Measurements from ENCODE around the gene USP13.
A peak's percentile ranks its signal among the peaks of the same experiment; 100 is the strongest.

The USP13 gene

DNA sequence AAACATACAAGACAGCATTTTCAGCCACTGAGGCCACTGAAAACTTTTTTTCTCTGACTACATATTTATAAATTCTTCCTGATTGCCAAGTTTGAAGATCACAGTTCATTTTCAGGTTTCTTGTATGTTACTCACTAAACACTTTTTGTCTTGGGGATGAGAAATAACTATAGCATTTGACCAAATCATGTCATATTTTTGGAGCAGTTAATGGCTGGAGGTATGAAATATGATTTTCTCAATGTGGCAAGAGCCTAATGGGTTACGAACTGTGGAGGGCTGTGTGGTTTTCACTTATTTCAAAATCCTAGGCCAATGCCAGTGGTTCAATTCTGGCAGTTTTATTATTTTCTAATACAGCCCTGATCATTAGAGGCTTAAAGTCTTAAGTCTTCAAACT, 64.4 kb downstream of the USP13 start:
- H3K23ac ChIP-seq (ENCODE audit: low read length in 2 of 2): no peak overlapping the region
- no peak overlapping the region for H3K18ac ChIP-seq (ENCODE audit: low read depth in 1 of 2, low read length in 2 of 2)
- H2AFZ ChIP-seq (ENCODE audit: low read depth, low read length): no peak overlapping the region
- peaks cover 27% of the 10 kb centered on the region for H3K4me1 ChIP-seq (ENCODE audit: control insufficient read depth, insufficient read depth, low read depth, low read length)
- no peak overlapping the region for H3K4ac ChIP-seq (ENCODE audit: low read depth in 1 of 2, low read length in 2 of 2)
- H2BK120ac ChIP-seq (ENCODE audit: low read depth, low read length): no peak overlapping the region
- H3K9me3 ChIP-seq (ENCODE audit: control insufficient read depth, low read length): no peaks in the 10 kb centered on the region
- WGBS: 100% methylated on average over 1 of the region's 1 CpG
- H2BK15ac ChIP-seq (ENCODE audit: low read depth, poor library complexity, severe bottlenecking): no peak overlapping the region
- H3K4me3 ChIP-seq (ENCODE audit: insufficient read depth in 1 of 2, low read depth in 1 of 2, low read length in 2 of 2): no peak overlapping the region
- H3K4me2 ChIP-seq (ENCODE audit: low read length, poor library complexity, severe bottlenecking): no peak overlapping the region
- H3K79me1 ChIP-seq (replicated peaks; ENCODE audit: low read length, poor library complexity, severe bottlenecking): no peaks in the 10 kb centered on the region
- peak overlapping the region; percentile 10 for H2BK5ac ChIP-seq (ENCODE audit: low read depth, low read length, poor library complexity, severe bottlenecking)
- peaks cover 5 to 8% of the 10 kb centered on the region in 2 experiments for H3K36me3 ChIP-seq (ENCODE audit: control insufficient read depth in 1 of 2, insufficient read depth in 2 of 2, low read depth in 1 of 2, low read length in 2 of 2)
- H4K8ac ChIP-seq (ENCODE audit: low read length): no peak overlapping the region
- H2BK12ac ChIP-seq (ENCODE audit: low read length in 2 of 2): no peak overlapping the region
- H2AK5ac ChIP-seq (ENCODE audit: low read length, severe bottlenecking): peak overlapping the region; percentile 39
- no peak for DNase-seq
- peak overlapping the region; percentile 70 for H3K9ac ChIP-seq (ENCODE audit: low read length)
- no peak overlapping the region for H4K91ac ChIP-seq (ENCODE audit: low read length)
- peak overlapping the region; percentile 90 for H3K27ac ChIP-seq (ENCODE audit: low read length, poor library complexity, severe bottlenecking)
- H3K27me3 ChIP-seq (ENCODE audit: control insufficient read depth in 1 of 2, insufficient read depth in 1 of 2, low read length in 2 of 2): no peaks in the 10 kb centered on the region
- H3K14ac ChIP-seq (ENCODE audit: low read length in 2 of 2): no peak overlapping the region

DNA sequence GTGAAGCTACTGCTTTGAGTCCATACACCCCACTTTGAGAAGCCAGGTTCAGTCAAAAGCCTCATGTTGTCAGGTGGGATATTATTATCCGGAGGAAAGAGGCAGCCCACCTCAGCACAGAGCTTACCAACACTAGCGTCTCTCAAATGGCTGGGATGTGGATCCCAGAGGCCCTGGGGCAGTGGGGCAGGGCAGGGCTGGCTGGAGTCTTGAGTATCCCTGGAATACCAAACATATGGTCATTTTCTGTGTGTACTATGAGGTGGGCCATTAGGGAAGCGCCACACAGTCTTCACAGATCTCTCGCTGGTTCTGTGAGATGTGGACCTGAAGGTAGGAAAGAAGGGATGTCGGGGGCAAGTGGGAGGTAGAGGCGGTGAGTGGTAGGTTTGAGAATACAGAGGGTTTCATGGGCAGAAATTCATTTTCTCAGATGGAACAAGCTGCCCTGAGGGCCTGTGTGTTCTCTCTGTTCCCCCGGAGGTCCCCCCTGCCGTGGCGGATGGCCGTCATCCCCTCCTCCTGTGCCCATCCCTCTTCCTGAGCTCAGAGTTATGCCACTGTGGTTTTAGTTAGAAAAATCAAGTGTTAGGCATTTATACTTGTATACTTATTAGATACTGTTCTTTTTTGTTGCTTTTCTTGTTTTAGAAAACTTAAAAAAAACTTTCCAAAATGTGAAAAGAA, 66.4 kb downstream of the USP13 start:
- Histone ChIP-seq H3K79me1 (replicated peaks; ENCODE audit: low read length, poor library complexity, severe bottlenecking) (peaks cover 6% of the 10 kb centered on the region), H3K36me3 (ENCODE audit: control insufficient read depth in 1 of 2, insufficient read depth in 2 of 2, low read depth in 1 of 2, low read length in 2 of 2) (peaks cover 5 to 16% of the 10 kb centered on the region in 2 experiments), H3K4me1 (ENCODE audit: control insufficient read depth, insufficient read depth, low read depth, low read length) (peaks cover 23% of the 10 kb centered on the region), H2BK5ac (ENCODE audit: low read depth, low read length, poor library complexity, severe bottlenecking) (peak overlapping the region; percentile 78), H3K14ac (ENCODE audit: low read length in 2 of 2) (no peak overlapping the region), H3K23ac (ENCODE audit: low read length in 2 of 2) (no peak overlapping the region), H3K27ac (ENCODE audit: low read length, poor library complexity, severe bottlenecking) (peak overlapping the region; percentile 80), H3K4me3 (ENCODE audit: insufficient read depth in 1 of 2, low read depth in 1 of 2, low read length in 2 of 2) (no peak overlapping the region), H3K9me3 (ENCODE audit: control insufficient read depth, low read length) (no peaks in the 10 kb centered on the region), H2BK120ac (ENCODE audit: low read depth, low read length) (no peak overlapping the region), H2AK5ac (ENCODE audit: low read length, severe bottlenecking) (peak overlapping the region; percentile 87), H2BK12ac (ENCODE audit: low read length in 2 of 2) (no peak overlapping the region), H3K4ac (ENCODE audit: low read depth in 1 of 2, low read length in 2 of 2) (no peak overlapping the region), H3K4me2 (ENCODE audit: low read length, poor library complexity, severe bottlenecking) (no peak overlapping the region), H2BK15ac (ENCODE audit: low read depth, poor library complexity, severe bottlenecking) (no peak overlapping the region), H4K8ac (ENCODE audit: low read length) (no peak overlapping the region), H2AFZ (ENCODE audit: low read depth, low read length) (no peak overlapping the region), H3K9ac (ENCODE audit: low read length) (no peak overlapping the region), H3K27me3 (ENCODE audit: control insufficient read depth in 1 of 2, insufficient read depth in 1 of 2, low read length in 2 of 2) (no peaks in the 10 kb centered on the region), H4K91ac (ENCODE audit: low read length) (no peak overlapping the region), H3K18ac (ENCODE audit: low read depth in 1 of 2, low read length in 2 of 2) (no peak overlapping the region)
- 96% methylated on average over 6 of the region's 10 CpGs for WGBS
- no peak for DNase-seq

DNA sequence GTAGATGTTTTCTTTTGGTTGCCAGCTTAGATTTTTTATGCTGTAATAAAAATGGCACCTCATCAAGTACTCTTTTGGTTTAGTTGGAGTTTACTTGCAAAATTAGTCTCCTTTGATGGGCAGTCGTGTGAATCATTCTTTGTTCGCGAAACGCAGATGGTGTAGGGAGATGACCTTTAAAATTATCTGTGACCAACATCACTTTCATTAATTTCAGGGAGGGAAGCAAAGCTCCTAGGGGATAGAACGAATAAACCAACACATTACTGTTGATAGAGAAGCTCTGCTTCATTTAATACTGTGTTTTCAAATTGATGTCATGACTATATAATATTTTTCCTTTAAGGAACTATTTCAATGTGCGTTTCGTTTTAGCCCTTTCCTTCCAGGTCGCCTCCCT, 67.4 kb downstream of the USP13 start:
- WGBS: 85% methylated on average over 4 of the region's 8 CpGs

DNA sequence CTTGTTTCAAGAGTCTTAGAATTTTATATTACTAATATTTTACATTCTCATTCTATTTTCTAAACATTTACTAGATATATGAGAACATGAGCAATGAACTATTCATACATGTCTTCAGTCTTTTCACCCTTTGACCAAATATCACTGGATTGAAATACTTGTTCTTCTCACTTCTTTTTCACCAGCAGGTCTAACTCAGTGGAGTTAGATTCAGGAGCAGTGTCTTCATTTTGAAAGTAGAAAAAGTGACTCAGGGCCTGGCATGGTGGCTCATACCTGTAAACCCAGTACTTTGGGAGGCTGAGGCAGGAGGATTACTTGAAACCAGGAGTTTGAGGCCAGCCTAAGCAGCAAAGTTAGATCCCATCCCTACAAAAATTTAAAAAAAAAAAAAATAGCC, 70.8 kb downstream of the USP13 start:
- Histone ChIP-seq H3K4me3 (ENCODE audit: insufficient read depth in 1 of 2, low read depth in 1 of 2, low read length in 2 of 2) (no peak overlapping the region), H2AFZ (ENCODE audit: low read depth, low read length) (no peak overlapping the region), H3K23ac (ENCODE audit: low read length in 2 of 2) (no peak overlapping the region), H3K27me3 (ENCODE audit: control insufficient read depth in 1 of 2, insufficient read depth in 1 of 2, low read length in 2 of 2) (no peaks in the 10 kb centered on the region), H4K91ac (ENCODE audit: low read length) (no peak overlapping the region), H3K36me3 (ENCODE audit: control insufficient read depth in 1 of 2, insufficient read depth in 2 of 2, low read depth in 1 of 2, low read length in 2 of 2) (peaks cover 9 to 16% of the 10 kb centered on the region in 2 experiments), H4K8ac (ENCODE audit: low read length) (no peak overlapping the region), H3K18ac (ENCODE audit: low read depth in 1 of 2, low read length in 2 of 2) (no peak overlapping the region), H2AK5ac (ENCODE audit: low read length, severe bottlenecking) (no peak overlapping the region), H2BK12ac (ENCODE audit: low read length in 2 of 2) (no peak overlapping the region), H3K4me2 (ENCODE audit: low read length, poor library complexity, severe bottlenecking) (no peak overlapping the region), H3K14ac (ENCODE audit: low read length in 2 of 2) (no peak overlapping the region), H3K79me1 (replicated peaks; ENCODE audit: low read length, poor library complexity, severe bottlenecking) (peaks cover 17% of the 10 kb centered on the region), H3K9ac (ENCODE audit: low read length) (no peak overlapping the region), H3K27ac (ENCODE audit: low read length, poor library complexity, severe bottlenecking) (no peak overlapping the region), H3K9me3 (ENCODE audit: control insufficient read depth, low read length) (no peaks in the 10 kb centered on the region), H2BK5ac (ENCODE audit: low read depth, low read length, poor library complexity, severe bottlenecking) (no peak overlapping the region), H3K4ac (ENCODE audit: low read depth in 1 of 2, low read length in 2 of 2) (no peak overlapping the region), H2BK15ac (ENCODE audit: low read depth, poor library complexity, severe bottlenecking) (no peak overlapping the region), H2BK120ac (ENCODE audit: low read depth, low read length) (no peak overlapping the region), H3K4me1 (ENCODE audit: control insufficient read depth, insufficient read depth, low read depth, low read length) (peaks cover 14% of the 10 kb centered on the region)
- DNase-seq: no peak

More for the DNA sequence above, 67.4 kb downstream of the USP13 start:
- Histone ChIP-seq H3K9me3 (ENCODE audit: control insufficient read depth, low read length) (no peaks in the 10 kb centered on the region), H2BK12ac (ENCODE audit: low read length in 2 of 2) (no peak overlapping the region), H3K36me3 (ENCODE audit: control insufficient read depth in 1 of 2, insufficient read depth in 2 of 2, low read depth in 1 of 2, low read length in 2 of 2) (peaks cover 5 to 16% of the 10 kb centered on the region in 2 experiments), H4K91ac (ENCODE audit: low read length) (no peak overlapping the region), H3K4me1 (ENCODE audit: control insufficient read depth, insufficient read depth, low read depth, low read length) (peaks cover 18% of the 10 kb centered on the region), H2AFZ (ENCODE audit: low read depth, low read length) (no peak overlapping the region), H3K27me3 (ENCODE audit: control insufficient read depth in 1 of 2, insufficient read depth in 1 of 2, low read length in 2 of 2) (no peaks in the 10 kb centered on the region), H2BK5ac (ENCODE audit: low read depth, low read length, poor library complexity, severe bottlenecking) (no peak overlapping the region), H4K8ac (ENCODE audit: low read length) (no peak overlapping the region), H2BK15ac (ENCODE audit: low read depth, poor library complexity, severe bottlenecking) (no peak overlapping the region), H3K4me3 (ENCODE audit: insufficient read depth in 1 of 2, low read depth in 1 of 2, low read length in 2 of 2) (no peak overlapping the region), H3K14ac (ENCODE audit: low read length in 2 of 2) (no peak overlapping the region), H3K79me1 (replicated peaks; ENCODE audit: low read length, poor library complexity, severe bottlenecking) (peaks cover 8% of the 10 kb centered on the region), H2AK5ac (ENCODE audit: low read length, severe bottlenecking) (peak overlapping the region; percentile 88), H3K23ac (ENCODE audit: low read length in 2 of 2) (no peak overlapping the region), H3K27ac (ENCODE audit: low read length, poor library complexity, severe bottlenecking) (peak overlapping the region; percentile 52), H3K9ac (ENCODE audit: low read length) (no peak overlapping the region), H2BK120ac (ENCODE audit: low read depth, low read length) (no peak overlapping the region), H3K18ac (ENCODE audit: low read depth in 1 of 2, low read length in 2 of 2) (no peak overlapping the region), H3K4ac (ENCODE audit: low read depth in 1 of 2, low read length in 2 of 2) (no peak overlapping the region), H3K4me2 (ENCODE audit: low read length, poor library complexity, severe bottlenecking) (no peak overlapping the region)
- DNase-seq: no peak

Data from mesenchymal stem cell (in vitro differentiated cells and primary cell).